GM21515 (cell line): ENCODE measurements around the gene PTPRJ.
A peak's percentile ranks its signal among the peaks of the same experiment; 100 is the strongest.

Experiments
- ATAC-seq: cut with Tn5 transposase; IDR thresholded peaks from one replicate; pipeline ENCODE4 v1.9.1; 2021; ENCODE audit not compliant: unreplicated experiment

Gene PTPRJ

GRCh38 chr11:47967577-47968525 lies 12.5 kb upstream of the PTPRJ start:
- no peak for ATAC-seq

- ATAC-seq = no peak
These were observed 11.0 kb upstream of the PTPRJ start for GRCh38 chr11:47969401-47969800.

GRCh38 chr11:47971501-47971900 lies 8.9 kb upstream of the PTPRJ start:
- no peak for ATAC-seq

DNA sequence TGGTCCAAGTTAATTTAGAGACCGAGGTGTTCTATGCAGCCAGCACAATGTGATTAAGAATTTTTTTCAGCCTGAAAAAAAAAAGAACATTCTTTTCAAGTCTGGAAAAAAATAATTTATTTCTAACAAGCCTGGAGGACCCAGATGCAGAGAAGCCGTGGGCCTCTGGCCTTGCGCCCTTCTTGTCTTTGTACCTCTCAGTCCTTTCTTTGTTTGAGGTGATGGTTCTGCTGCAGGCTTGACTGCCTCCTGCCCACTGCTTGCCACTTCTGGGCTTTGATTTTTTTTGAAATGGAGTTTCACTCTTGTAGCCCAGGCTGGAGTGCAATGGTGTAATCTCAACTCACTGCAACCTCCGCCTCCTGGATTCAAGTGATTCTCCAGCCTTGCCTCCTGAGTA lies 7.2 kb upstream of the PTPRJ start:
- no peak for ATAC-seq

- no peak for ATAC-seq
These were observed 3.4 kb upstream of the PTPRJ start for GRCh38 chr11:47976931-47977330.

GRCh38 chr11:47977623-47978022 lies 2.7 kb upstream of the PTPRJ start:
- ATAC-seq = no peak

- ATAC-seq = no peak
These were observed 826 bp upstream of the PTPRJ start for GRCh38 chr11:47979378-47980087.

DNA sequence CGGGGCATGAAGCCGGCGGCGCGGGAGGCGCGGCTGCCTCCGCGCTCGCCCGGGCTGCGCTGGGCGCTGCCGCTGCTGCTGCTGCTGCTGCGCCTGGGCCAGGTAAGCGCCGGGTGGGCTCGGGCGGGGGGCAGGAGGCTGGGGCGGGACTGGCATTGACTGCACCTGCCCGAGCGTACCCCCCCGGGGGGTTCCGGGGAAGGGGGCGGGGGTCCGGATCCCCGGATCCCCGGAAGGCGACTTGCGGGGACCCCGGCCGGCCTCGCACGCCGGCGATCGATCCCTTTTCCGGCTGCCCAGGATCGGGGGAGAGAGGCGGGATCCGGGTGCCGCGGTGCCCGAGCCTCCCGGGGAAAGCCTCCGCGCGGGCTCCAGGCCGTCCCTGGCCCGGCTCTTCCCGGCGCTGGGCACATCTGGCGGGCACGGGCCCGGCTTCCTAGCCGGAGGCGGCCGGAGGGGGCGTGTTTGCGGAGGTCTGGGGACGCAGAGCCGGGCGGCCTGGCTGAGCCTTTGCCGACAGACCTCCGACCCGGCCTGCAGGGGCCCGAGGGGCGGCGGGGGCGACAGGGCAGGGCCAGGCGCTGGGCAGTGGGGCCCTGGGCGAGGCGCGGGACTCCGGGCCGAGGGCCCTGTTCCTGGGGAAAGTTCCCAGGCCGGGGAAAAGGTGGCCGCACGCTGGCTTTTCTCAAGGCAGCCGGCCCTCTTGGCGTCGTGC lies 705 bp downstream of the PTPRJ start:
- ATAC-seq = peak; percentile 48

DNA sequence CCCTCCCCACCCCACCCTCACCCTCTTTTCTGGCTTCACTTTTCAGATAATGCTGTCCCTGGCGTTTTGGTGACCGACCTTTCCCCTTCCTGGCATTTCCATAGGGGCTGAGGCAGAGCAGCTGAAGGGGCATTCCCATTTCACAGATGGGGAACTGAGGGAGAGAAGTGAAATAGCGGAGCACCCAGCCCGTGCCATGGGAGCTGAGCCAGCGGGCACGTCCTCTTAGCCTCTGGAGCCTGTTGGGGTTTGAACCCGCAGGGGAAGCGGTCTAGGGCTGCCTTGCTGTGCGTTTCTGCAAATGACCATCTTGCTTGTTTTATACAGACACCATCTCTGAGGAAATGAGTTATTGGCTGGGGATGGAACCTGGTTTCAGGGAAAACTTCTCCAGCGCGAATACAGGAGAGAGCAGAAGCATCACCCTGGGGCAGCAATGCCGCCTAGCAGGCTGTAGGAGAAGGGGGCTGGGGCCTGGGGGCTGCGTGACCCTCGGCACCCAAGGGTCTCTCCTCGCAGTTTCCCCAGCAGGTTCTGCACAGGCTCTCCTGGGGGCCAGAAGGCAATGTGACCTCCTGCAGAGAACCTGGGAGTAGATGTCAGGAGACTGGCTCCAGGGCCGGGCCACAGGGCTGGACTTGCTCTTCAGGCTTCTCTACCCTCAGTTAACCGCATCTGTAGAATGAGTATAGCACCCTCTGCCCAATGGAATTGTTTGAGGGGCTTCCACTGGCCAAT lies 1.5 kb downstream of the PTPRJ start:
- no peak for ATAC-seq

DNA sequence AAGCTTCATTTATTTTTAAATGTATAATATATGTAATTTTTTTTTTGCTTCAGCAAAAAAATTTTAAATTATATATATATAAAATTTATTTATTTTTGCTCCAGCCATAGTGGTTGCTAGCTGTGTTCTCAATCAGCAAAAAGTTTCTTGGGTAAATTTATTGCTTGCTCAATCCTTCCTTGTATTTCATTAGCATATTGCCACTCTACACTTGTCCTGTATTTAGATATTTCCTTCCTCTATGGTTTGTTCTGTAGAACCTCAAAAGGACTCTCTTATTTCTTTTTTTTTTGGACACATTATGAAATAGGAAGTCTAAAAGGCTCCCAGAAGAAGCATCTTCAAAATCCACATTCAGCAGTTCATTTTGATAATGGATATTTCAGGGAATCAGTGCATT lies 2.3 kb downstream of the PTPRJ start:
- no peak for ATAC-seq

GRCh38 chr11:47983464-47984397 lies 3.4 kb downstream of the PTPRJ start:
- no peak for ATAC-seq

DNA sequence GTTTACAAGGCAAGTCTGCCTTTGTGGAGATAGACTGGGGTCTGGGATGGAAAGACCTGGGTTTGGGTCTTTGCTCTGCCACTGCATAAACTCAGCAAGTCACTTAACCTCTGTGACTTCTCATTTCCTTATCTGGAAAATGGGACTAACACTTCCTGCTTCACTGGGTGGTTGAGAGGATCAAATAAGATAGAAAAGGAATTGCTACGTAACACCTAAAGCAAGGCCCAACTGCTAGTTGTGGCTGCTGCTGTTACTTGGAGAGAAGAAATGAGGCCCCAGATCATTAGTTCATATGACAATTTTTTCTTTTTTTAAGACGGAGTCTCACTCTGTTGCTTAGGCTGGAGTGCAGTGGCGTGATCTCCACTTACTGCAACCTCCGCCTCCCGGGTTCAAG lies 5.9 kb downstream of the PTPRJ start:
- no peak for ATAC-seq

DNA sequence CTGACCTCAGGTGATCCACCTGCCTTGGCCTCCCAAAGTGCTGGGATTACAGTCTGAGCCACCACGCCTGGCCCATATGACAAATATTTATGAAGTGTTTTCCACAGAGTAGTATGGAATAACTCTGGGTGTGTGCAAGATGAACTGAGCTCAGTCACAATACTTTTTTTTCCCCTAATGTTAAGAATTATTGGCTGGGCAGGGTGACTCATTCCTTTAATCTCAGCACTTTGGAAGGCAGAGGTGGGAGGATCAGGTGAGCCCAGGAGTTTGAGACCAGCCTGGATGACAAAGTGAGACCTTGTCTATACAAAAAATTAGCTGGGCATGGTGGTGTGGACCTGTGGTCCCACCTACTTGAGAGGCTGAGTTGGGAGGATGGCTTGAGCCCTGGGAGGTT lies 6.4 kb downstream of the PTPRJ start:
- no peak for ATAC-seq

DNA sequence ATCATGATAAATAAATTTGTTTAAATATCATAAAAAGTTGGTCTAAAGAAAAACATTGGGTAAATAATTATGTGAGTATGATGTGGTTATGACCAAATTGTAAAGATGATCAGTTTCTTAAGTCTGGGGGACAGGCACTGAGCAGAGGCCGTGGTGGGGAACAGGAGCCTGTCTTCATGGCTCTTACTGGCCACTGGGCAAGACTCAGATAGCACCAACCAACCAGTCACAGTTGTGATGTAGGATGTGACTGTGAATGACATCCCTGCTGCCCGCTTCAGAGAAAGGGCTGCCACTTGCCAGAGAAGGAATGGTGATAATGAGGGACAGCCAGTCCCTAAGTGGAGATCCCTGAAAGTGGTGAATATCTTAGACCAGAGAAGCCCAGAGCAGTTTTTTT lies 7.0 kb downstream of the PTPRJ start:
- no peak for ATAC-seq

DNA sequence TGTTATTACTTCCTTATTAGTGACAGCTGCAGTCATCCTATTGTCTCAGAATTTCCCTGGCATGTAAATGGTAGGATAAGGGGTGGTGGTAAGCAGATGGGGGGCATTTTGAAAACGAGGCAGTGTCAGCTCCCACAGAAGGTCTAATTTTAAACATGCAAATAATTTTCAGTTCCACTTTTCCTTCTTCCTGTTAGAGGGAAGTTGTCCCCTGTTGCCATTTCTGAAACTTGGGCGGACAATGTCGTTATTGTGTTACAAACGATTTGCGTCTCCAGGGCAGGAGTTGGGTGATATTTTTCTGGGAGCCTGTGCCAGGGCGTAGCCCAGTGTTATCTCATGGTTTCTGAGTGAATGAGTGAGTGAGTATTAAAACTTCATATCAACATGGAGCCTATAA lies 7.4 kb downstream of the PTPRJ start:
- ATAC-seq = no peak

DNA sequence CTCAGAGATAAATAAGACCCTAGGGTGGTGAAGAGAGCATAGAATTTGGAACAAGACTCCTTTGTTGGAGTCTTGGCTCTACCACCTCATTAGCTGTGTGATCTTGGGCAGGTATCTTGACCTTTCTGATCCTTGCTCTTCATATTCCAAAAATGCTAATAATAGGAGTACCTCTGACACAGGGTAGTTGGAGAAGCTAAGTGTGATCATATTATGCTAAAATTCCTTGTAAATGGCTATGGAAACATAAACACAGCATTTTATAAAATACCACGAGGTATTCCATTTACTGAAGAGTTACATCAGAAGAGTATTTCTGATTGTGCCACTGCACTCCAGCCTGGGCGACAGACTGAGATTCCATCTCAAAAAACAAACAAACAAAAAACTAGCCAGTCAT lies 9.4 kb downstream of the PTPRJ start:
- ATAC-seq = no peak

- no peak for ATAC-seq
These were observed 11.0 kb downstream of the PTPRJ start for GRCh38 chr11:47991266-47991830.

DNA sequence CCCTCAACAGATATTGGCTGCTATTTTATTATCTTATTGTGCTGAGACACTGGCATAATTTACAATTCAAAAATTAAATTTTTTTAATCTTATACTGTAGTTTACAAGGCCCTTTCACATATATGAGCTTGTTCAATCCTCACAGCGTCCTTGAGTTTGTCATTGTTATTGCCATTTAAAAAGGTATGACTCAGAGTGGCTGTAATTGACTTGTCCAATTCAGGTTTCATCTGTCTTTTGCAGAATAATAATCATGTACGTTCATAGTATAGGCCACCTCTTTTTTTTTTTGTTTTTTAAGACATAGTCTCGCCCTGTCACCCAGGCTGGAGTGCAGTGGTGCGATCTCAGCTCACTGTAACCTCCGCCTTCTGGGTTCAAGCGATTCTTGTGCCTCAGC lies 11.5 kb downstream of the PTPRJ start:
- no peak for ATAC-seq

GRCh38 chr11:47992959-47993820 lies 12.8 kb downstream of the PTPRJ start:
- ATAC-seq = no peak
